GM10847 (cell line): ENCODE measurements around the gene ANLN.

Experiments
- POLR2A ChIP-seq: IDR thresholded peaks from 2 replicates; pipeline ENCODE4 v1.6.1; 2011; ENCODE audit not compliant: insufficient read length; ENCODE audit errors: extremely low read depth

The ANLN gene

GRCh38 chr7:36468370-36469101 is 78.9 kb downstream of the ANLN start:
- TF ChIP-seq POLR2A, result no peak

DNA sequence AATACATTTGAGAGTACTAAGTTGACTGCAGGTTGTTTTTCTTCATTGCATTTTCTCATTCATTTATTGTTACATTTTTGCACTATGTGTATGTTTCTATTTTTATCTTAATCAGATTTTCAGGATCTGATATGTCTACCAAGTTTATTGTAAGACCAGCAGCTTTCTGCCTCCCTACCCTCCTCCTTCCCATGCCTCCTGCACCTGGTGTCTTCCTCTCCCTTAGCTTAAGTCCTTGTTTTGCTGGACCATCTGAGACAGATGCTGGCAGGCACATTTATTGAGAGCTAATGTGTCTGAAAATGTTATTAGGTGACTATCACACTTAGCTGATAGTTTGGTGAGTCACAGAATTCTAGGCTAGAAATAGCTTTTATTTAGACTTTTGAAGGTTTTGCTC is 79.6 kb downstream of the ANLN start:
- TF ChIP-seq POLR2A, result no peak

GRCh38 chr7:36472141-36472729 is 82.6 kb downstream of the ANLN start:
- no peak for TF ChIP-seq POLR2A

GRCh38 chr7:36473454-36474282 is 84.0 kb downstream of the ANLN start:
- TF ChIP-seq POLR2A, result no peak

GRCh38 chr7:36474283-36475010 is 84.8 kb downstream of the ANLN start:
- TF ChIP-seq POLR2A, result no peak

- no peak for TF ChIP-seq POLR2A
These were observed 85.3 kb downstream of the ANLN start for GRCh38 chr7:36475011-36475342.

- no peak for TF ChIP-seq POLR2A
These were observed 85.7 kb downstream of the ANLN start for GRCh38 chr7:36475381-36475780.

- no peak for TF ChIP-seq POLR2A
These were observed 89.1 kb downstream of the ANLN start for GRCh38 chr7:36478745-36479144.

DNA sequence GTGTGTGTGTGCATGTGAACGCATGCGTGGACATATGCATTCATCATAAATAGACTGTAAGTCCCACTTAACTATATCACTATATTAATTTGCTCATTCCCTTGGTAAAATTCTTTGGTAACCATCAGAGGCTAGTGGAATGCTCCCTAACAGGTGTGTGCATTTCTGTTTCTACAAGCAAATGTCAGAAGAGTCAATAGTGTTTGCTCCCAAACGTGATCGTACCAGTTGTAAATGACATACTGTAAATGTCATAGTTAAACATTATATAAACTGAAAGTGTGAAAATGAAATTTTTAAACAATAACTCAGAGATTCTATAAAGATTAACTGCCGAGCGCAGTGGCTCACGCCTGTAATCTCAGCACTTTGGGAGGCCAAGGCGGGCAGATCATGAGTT is 94.6 kb downstream of the ANLN start:
- no peak for TF ChIP-seq POLR2A

- no peak for TF ChIP-seq POLR2A
These were observed 96.7 kb downstream of the ANLN start for GRCh38 chr7:36486336-36486735.

- TF ChIP-seq POLR2A, result no peak
These were observed 98.2 kb downstream of the ANLN start for GRCh38 chr7:36487756-36488336.

- no peak for TF ChIP-seq POLR2A
These were observed 100.8 kb downstream of the ANLN start for GRCh38 chr7:36490419-36490830.

DNA sequence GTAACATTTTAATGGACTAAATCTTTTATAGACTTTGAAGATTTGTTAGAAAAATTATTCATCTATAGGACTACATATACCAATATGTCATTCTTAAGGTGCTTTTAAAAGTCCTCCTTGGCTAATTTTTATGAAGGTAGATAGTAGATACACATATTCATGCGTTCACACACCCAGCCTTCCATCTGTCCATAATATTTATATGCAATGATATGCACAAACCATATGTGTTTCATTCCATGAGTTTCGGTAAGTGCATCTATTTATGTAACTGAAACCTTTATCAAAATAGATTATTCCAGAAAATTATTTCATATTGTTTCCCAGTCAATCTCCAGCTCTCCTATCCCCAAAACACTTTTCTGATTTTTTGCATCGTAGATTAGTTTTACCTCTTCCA is 101.7 kb downstream of the ANLN start:
- TF ChIP-seq POLR2A, result no peak

- TF ChIP-seq POLR2A, result no peak
These were observed 106.9 kb downstream of the ANLN start for GRCh38 chr7:36496576-36496975.

DNA sequence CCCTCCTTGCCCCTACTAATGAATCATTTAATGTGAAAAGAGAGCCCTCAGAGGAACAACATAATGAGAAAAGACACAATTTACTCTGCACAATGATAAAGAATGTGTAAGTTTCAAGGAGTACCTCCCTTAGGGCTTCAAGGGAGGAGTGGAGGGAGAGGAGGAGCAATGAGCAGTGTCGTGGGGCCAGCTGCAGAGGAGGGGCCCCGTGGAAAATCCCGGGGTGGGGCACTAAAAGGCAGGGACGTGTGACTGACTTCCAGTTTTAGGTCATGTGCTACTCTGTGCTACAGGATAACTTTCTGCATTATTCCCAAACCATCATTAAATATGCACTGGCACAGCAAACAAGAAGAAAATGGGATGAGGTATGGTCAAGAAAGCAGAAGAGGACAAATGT is 108.1 kb downstream of the ANLN start:
- no peak for TF ChIP-seq POLR2A
